Mesendoderm (in vitro differentiated cells): ENCODE data around the gene MAD1L1.

ENCODE experiments used
- DNase-seq: peaks from one replicate; pipeline ENCODE4 v3.0.0; 2013
- H2AK5ac ChIP-seq: 2 replicates; pipeline ENCODE4 v1.6.1; 2013; ENCODE audit warnings: low read length, inconsistent platforms
- H2BK120ac ChIP-seq: 2 replicates; pipeline ENCODE4 v1.6.1; 2013; ENCODE audit warnings: low read depth, mild to moderate bottlenecking, low read length, moderate library complexity, mixed read lengths
- H2BK15ac ChIP-seq: replicated peaks from 2 replicates; pipeline ENCODE4 v1.6.1; 2013; ENCODE audit warnings: low read depth, mild to moderate bottlenecking, moderate library complexity
- H2BK5ac ChIP-seq: 2 replicates; pipeline ENCODE4 v1.6.1; 2013; ENCODE audit warnings: low read length, inconsistent platforms
- H3K18ac ChIP-seq: 2 replicates; pipeline ENCODE4 v1.6.1; 2013; ENCODE audit warnings: mild to moderate bottlenecking, low read length, mixed read lengths
- H3K23ac ChIP-seq: one replicate; pipeline ENCODE4 v1.6.1; 2013; ENCODE audit warnings: low read length
- H3K27ac ChIP-seq: 2 replicates; pipeline ENCODE4 v1.5.1; 2013; ENCODE audit warnings: low read depth, mild to moderate bottlenecking, inconsistent platforms, low read length, moderate library complexity
- H3K27me3 ChIP-seq: 2 replicates; pipeline ENCODE4 v1.6.1; 2013; ENCODE audit warnings: low read length, control low read depth, mild to moderate bottlenecking, inconsistent platforms; ENCODE audit not compliant: insufficient read depth, poor library complexity
- H3K36me3 ChIP-seq: 2 replicates; pipeline ENCODE4 v1.6.1; 2013; ENCODE audit warnings: low read length, inconsistent platforms; ENCODE audit not compliant: control insufficient read depth, insufficient read depth
- H3K4ac ChIP-seq: one replicate; pipeline ENCODE4 v1.6.1; 2013; ENCODE audit warnings: low read depth, mild to moderate bottlenecking, low read length, moderate library complexity
- H3K4me1 ChIP-seq: 2 replicates; pipeline ENCODE4 v1.6.1; 2013; ENCODE audit warnings: low read depth, low read length, inconsistent platforms; ENCODE audit not compliant: control insufficient read depth
- H3K4me2 ChIP-seq: 2 replicates; pipeline ENCODE4 v1.6.1; 2013; ENCODE audit warnings: low read length
- H3K4me3 ChIP-seq: 2 replicates; pipeline ENCODE4 v1.5.1; 2013; ENCODE audit warnings: mild to moderate bottlenecking, low read length
- H3K56ac ChIP-seq: one replicate; pipeline ENCODE4 v1.6.1; 2013; ENCODE audit warnings: low read length
- H3K79me1 ChIP-seq: 2 replicates; pipeline ENCODE4 v1.6.1; 2013; ENCODE audit warnings: low read length, inconsistent platforms
- H3K79me2 ChIP-seq: 2 replicates; pipeline ENCODE4 v1.6.1; 2013; ENCODE audit warnings: mild to moderate bottlenecking, low read length; ENCODE audit not compliant: control insufficient read depth, insufficient read depth
- H3K9ac ChIP-seq: 2 replicates; pipeline ENCODE4 v1.6.1; 2013; ENCODE audit warnings: low read length, inconsistent platforms
- H4K5ac ChIP-seq: one replicate; pipeline ENCODE4 v1.6.1; 2013; ENCODE audit warnings: low read length
- H4K8ac ChIP-seq: one replicate; pipeline ENCODE4 v1.6.1; 2013; ENCODE audit warnings: low read depth, mild to moderate bottlenecking, control low read depth, low read length, moderate library complexity
- WGBS: extraction: QIAGEN DNeasy Blood & Tissue Kit; methylation state at CpG from one replicate; pipeline ENCODE4 v1.1.7; 2013; ENCODE audit warnings: low lambda C conversion rate, missing lambda C conversion rate; ENCODE audit not compliant: insufficient coverage; ENCODE audit errors: extremely low coverage; 5-methylcytosine and 5-hydroxymethylcytosine counted together

Gene MAD1L1

GRCh38 chr7:2264158-2264557, 31.4 kb upstream of the MAD1L1 start:
- Histone ChIP-seq H3K36me3 (no peaks in the 10 kb centered on the region), H3K4me3 (no peak overlapping the region), H3K79me1 (no peaks in the 10 kb centered on the region), H3K4me1 (no peaks in the 10 kb centered on the region), H3K18ac (no peak overlapping the region), H3K23ac (no peak overlapping the region), H2AK5ac (no peak overlapping the region), H3K27ac (no peak overlapping the region), H3K4ac (no peak overlapping the region), H3K9ac (no peak overlapping the region), H3K56ac (no peak overlapping the region), H4K8ac (no peak overlapping the region), H3K27me3 (no peaks in the 10 kb centered on the region), H4K5ac (no peak overlapping the region), H2BK5ac (no peak overlapping the region), H3K4me2 (no peak overlapping the region), H2BK15ac (no peak overlapping the region), H3K79me2 (no peaks in the 10 kb centered on the region), H2BK120ac (no peak overlapping the region)
- DNase-seq = no peak
- WGBS = no CpG with 5 or more reads among the region's 23 CpGs

- H3K4me2 ChIP-seq = no peak overlapping the region
- no peak overlapping the region for H3K23ac ChIP-seq
- H3K27ac ChIP-seq = no peak overlapping the region
- no peak overlapping the region for H3K9ac ChIP-seq
- H2AK5ac ChIP-seq = no peak overlapping the region
- no peak overlapping the region for H4K5ac ChIP-seq
- no peaks in the 10 kb centered on the region for H3K79me2 ChIP-seq
- no peak overlapping the region for H2BK15ac ChIP-seq
- no peak overlapping the region for H3K4ac ChIP-seq
- H4K8ac ChIP-seq = no peak overlapping the region
- H3K56ac ChIP-seq = no peak overlapping the region
- no peaks in the 10 kb centered on the region for H3K79me1 ChIP-seq
- H3K4me3 ChIP-seq = no peak overlapping the region
- DNase-seq = no peak
- no peak overlapping the region for H3K18ac ChIP-seq
- H2BK5ac ChIP-seq = no peak overlapping the region
- no peaks in the 10 kb centered on the region for H3K27me3 ChIP-seq
- H3K36me3 ChIP-seq = no peaks in the 10 kb centered on the region
- H3K4me1 ChIP-seq = no peaks in the 10 kb centered on the region
- no peak overlapping the region for H2BK120ac ChIP-seq
- no CpG with 5 or more reads among the region's 18 CpGs for WGBS
Observed at GRCh38 chr7:2263176-2263575, 30.4 kb upstream of the MAD1L1 start.

- Histone ChIP-seq H3K27ac (peak overlapping the region; percentile 12), H3K4me2 (no peak overlapping the region), H2BK120ac (no peak overlapping the region), H2BK5ac (no peak overlapping the region), H3K36me3 (no peaks in the 10 kb centered on the region), H4K8ac (no peak overlapping the region), H3K79me1 (no peaks in the 10 kb centered on the region), H3K9ac (no peak overlapping the region), H4K5ac (no peak overlapping the region), H3K4me1 (no peaks in the 10 kb centered on the region), H3K4me3 (no peak overlapping the region), H3K79me2 (no peaks in the 10 kb centered on the region), H3K23ac (no peak overlapping the region), H2AK5ac (no peak overlapping the region), H3K27me3 (no peaks in the 10 kb centered on the region), H3K56ac (no peak overlapping the region), H3K4ac (no peak overlapping the region), H2BK15ac (no peak overlapping the region), H3K18ac (no peak overlapping the region)
- WGBS = no CpG with 5 or more reads among the region's 14 CpGs
- no peak for DNase-seq
Observed at GRCh38 chr7:2261611-2262010, 28.9 kb upstream of the MAD1L1 start.

GRCh38 chr7:2260820-2261219, 28.1 kb upstream of the MAD1L1 start:
- Histone ChIP-seq H3K4me1 (no peaks in the 10 kb centered on the region), H3K27ac (no peak overlapping the region), H3K36me3 (no peaks in the 10 kb centered on the region), H3K4me3 (no peak overlapping the region), H4K8ac (no peak overlapping the region), H3K9ac (no peak overlapping the region), H2BK15ac (no peak overlapping the region), H3K27me3 (no peaks in the 10 kb centered on the region), H4K5ac (no peak overlapping the region), H2BK120ac (no peak overlapping the region), H3K56ac (no peak overlapping the region), H2BK5ac (no peak overlapping the region), H3K23ac (no peak overlapping the region), H3K79me1 (no peaks in the 10 kb centered on the region), H2AK5ac (no peak overlapping the region), H3K79me2 (no peaks in the 10 kb centered on the region), H3K4me2 (no peak overlapping the region), H3K18ac (no peak overlapping the region), H3K4ac (no peak overlapping the region)
- no peak for DNase-seq
- no CpG with 5 or more reads among the region's 5 CpGs for WGBS

- no peak overlapping the region for H3K23ac ChIP-seq
- no peak overlapping the region for H3K27ac ChIP-seq
- no peak overlapping the region for H3K9ac ChIP-seq
- no CpG with 5 or more reads among the region's 9 CpGs for WGBS
- H4K8ac ChIP-seq = no peak overlapping the region
- DNase-seq = no peak
- no peak overlapping the region for H3K4ac ChIP-seq
- H3K79me2 ChIP-seq = no peaks in the 10 kb centered on the region
- no peak overlapping the region for H3K18ac ChIP-seq
- no peaks in the 10 kb centered on the region for H3K4me1 ChIP-seq
- no peaks in the 10 kb centered on the region for H3K36me3 ChIP-seq
- H2AK5ac ChIP-seq = no peak overlapping the region
- no peak overlapping the region for H2BK120ac ChIP-seq
- no peaks in the 10 kb centered on the region for H3K27me3 ChIP-seq
- no peak overlapping the region for H2BK5ac ChIP-seq
- H3K79me1 ChIP-seq = no peaks in the 10 kb centered on the region
- no peak overlapping the region for H3K4me2 ChIP-seq
- H3K56ac ChIP-seq = no peak overlapping the region
- no peak overlapping the region for H3K4me3 ChIP-seq
- no peak overlapping the region for H4K5ac ChIP-seq
- no peak overlapping the region for H2BK15ac ChIP-seq
Observed at GRCh38 chr7:2259480-2259879, 26.7 kb upstream of the MAD1L1 start.

- no peak overlapping the region for H3K4me2 ChIP-seq
- no peak overlapping the region for H2BK120ac ChIP-seq
- no peak overlapping the region for H4K8ac ChIP-seq
- DNase-seq = no peak
- no peak overlapping the region for H2AK5ac ChIP-seq
- H3K56ac ChIP-seq = no peak overlapping the region
- H3K79me2 ChIP-seq = no peaks in the 10 kb centered on the region
- no peak overlapping the region for H3K18ac ChIP-seq
- H2BK15ac ChIP-seq = no peak overlapping the region
- no CpG with 5 or more reads among the region's 34 CpGs for WGBS
- H2BK5ac ChIP-seq = no peak overlapping the region
- H3K4me1 ChIP-seq = no peaks in the 10 kb centered on the region
- H3K27me3 ChIP-seq = no peaks in the 10 kb centered on the region
- H3K23ac ChIP-seq = no peak overlapping the region
- no peaks in the 10 kb centered on the region for H3K36me3 ChIP-seq
- H3K4me3 ChIP-seq = no peak overlapping the region
- H3K27ac ChIP-seq = no peak overlapping the region
- no peaks in the 10 kb centered on the region for H3K79me1 ChIP-seq
- no peak overlapping the region for H3K4ac ChIP-seq
- H3K9ac ChIP-seq = no peak overlapping the region
- H4K5ac ChIP-seq = no peak overlapping the region
Observed at GRCh38 chr7:2258661-2259365, 26.1 kb upstream of the MAD1L1 start.
